ENCODE data around the gene THBS4. TPM values are rescaled to one million over a fixed set of nuclear protein-coding genes. Genes with fewer than 3 reads are reported as not detected.

The THBS4 gene
- polyA plus RNA-seq, 3 donors: 0.03 TPM; not detected in 2

- no peaks in the 10 kb centered on the region for H3K79me2 ChIP-seq (ENCODE audit: insufficient read depth, low read length)
- no peak for DNase-seq
Observed at GRCh38 chr5:80092486-80093107, 57.4 kb downstream of the THBS4 start.

GRCh38 chr5:80093796-80094195 lies 58.6 kb downstream of the THBS4 start:
- TF ChIP-seq CTCF (IDR thresholded peaks at IDR 0.05): no peak
- DNase-seq: no peak
- no peak overlapping the region for H3K27ac Mint-ChIP-seq
- H3K9me3 ChIP-seq (replicated peaks in 1 of 2; ENCODE audit: control insufficient read depth in 1 of 2, insufficient read depth in 1 of 2, low read length in 2 of 2): no peaks in the 10 kb centered on the region
- no peaks in the 10 kb centered on the region for H3K9me3 Mint-ChIP-seq
- 95% methylated on average over 4 of the region's 8 CpGs for WGBS (ENCODE audit: insufficient coverage)
- peaks cover 7 to 11% of the 10 kb centered on the region in 2 donors for H3K4me1 ChIP-seq (ENCODE audit: control insufficient read depth in 1 of 2, insufficient read depth in 2 of 2, low read length in 2 of 2)
- no peaks in the 10 kb centered on the region for H3K27me3 ChIP-seq (ENCODE audit: control insufficient read depth in 2 of 2, insufficient read depth in 2 of 2, low read length in 2 of 2)
- intact Hi-C loops (cut with micrococcal nuclease): loop anchor here in 1 of 2 donors (10.0 kb wide), 1 partner anchor 51 kb away; no protein-coding TSS in a partner anchor
- H3K4me3 ChIP-seq (replicated peaks in 1 of 3; ENCODE audit: low read depth in 2 of 3, low read length in 3 of 3): no peak overlapping the region
- no peak overlapping the region for H3K9ac ChIP-seq (ENCODE audit: insufficient read depth, low read length, poor library complexity, severe bottlenecking)
- peaks cover 0 to 1% of the 10 kb centered on the region in 2 donors for H3K36me3 Mint-ChIP-seq
- H2AFZ ChIP-seq (ENCODE audit: insufficient read depth, low read depth, low read length, poor library complexity, severe bottlenecking): no peak overlapping the region
- peaks cover 8% of the 10 kb centered on the region for H3K4me1 Mint-ChIP-seq
- H3K27ac ChIP-seq (ENCODE audit: low read depth in 1 of 2, low read length in 2 of 2): no peak overlapping the region
- no peaks in the 10 kb centered on the region for H3K79me2 ChIP-seq (ENCODE audit: insufficient read depth, low read length)
- H3K36me3 ChIP-seq (replicated peaks in 1 of 2; ENCODE audit: control insufficient read depth in 1 of 2, insufficient read depth in 2 of 2, low read length in 2 of 2): no peaks in the 10 kb centered on the region
- H3K4me3 Mint-ChIP-seq: no peak overlapping the region
- H3K4me2 ChIP-seq (replicated peaks; ENCODE audit: extremely low read depth, low read length, poor library complexity, severe bottlenecking): no peak overlapping the region
- H3K27me3 Mint-ChIP-seq (ENCODE audit: low read depth in 3 of 3): peaks cover 0 to 2% (median 0%) of the 10 kb centered on the region in 3 donors
- H4K20me1 ChIP-seq (ENCODE audit: insufficient read depth, low read length): no peaks in the 10 kb centered on the region

More at GRCh38 chr5:80092486-80093107, 57.4 kb downstream of the THBS4 start:
- Mint-ChIP-seq H3K36me3 (peaks cover 0 to 1% of the 10 kb centered on the region in 2 donors), H3K27me3 (ENCODE audit: low read depth in 3 of 3) (peaks cover 0 to 2% (median 0%) of the 10 kb centered on the region in 3 donors), H3K9me3 (no peaks in the 10 kb centered on the region), H3K4me3 (no peak overlapping the region), H3K27ac (peak overlapping the region in 5 of 7 donors; percentile 8 to 73 (median 30)), H3K4me1 (peaks cover 8% of the 10 kb centered on the region)
- H3K9ac ChIP-seq (ENCODE audit: insufficient read depth, low read length, poor library complexity, severe bottlenecking): no peak overlapping the region
- H3K9me3 ChIP-seq (replicated peaks in 1 of 2; ENCODE audit: control insufficient read depth in 1 of 2, insufficient read depth in 1 of 2, low read length in 2 of 2): no peaks in the 10 kb centered on the region
- peaks cover 7 to 11% of the 10 kb centered on the region in 2 donors for H3K4me1 ChIP-seq (ENCODE audit: control insufficient read depth in 1 of 2, insufficient read depth in 2 of 2, low read length in 2 of 2)
- no peak for TF ChIP-seq CTCF (IDR thresholded peaks at IDR 0.05)
- no peaks in the 10 kb centered on the region for H4K20me1 ChIP-seq (ENCODE audit: insufficient read depth, low read length)
- peak overlapping the region in 1 of 2 donors; percentile 30 for H3K27ac ChIP-seq (ENCODE audit: low read depth in 1 of 2, low read length in 2 of 2)
- H2AFZ ChIP-seq (ENCODE audit: insufficient read depth, low read depth, low read length, poor library complexity, severe bottlenecking): peak overlapping the region; percentile 41
- no peaks in the 10 kb centered on the region for H3K27me3 ChIP-seq (ENCODE audit: control insufficient read depth in 2 of 2, insufficient read depth in 2 of 2, low read length in 2 of 2)
- WGBS (ENCODE audit: insufficient coverage): 40% methylated on average over 4 of the region's 8 CpGs
- H3K4me3 ChIP-seq (replicated peaks in 1 of 3; ENCODE audit: low read depth in 2 of 3, low read length in 3 of 3): no peak overlapping the region
- intact Hi-C loops (cut with micrococcal nuclease): loop anchor here in 1 of 2 donors (10.0 kb wide), 1 partner anchor 52 kb away; no protein-coding TSS in a partner anchor
- no peak overlapping the region for H3K4me2 ChIP-seq (replicated peaks; ENCODE audit: extremely low read depth, low read length, poor library complexity, severe bottlenecking)
- H3K36me3 ChIP-seq (replicated peaks in 1 of 2; ENCODE audit: control insufficient read depth in 1 of 2, insufficient read depth in 2 of 2, low read length in 2 of 2): no peaks in the 10 kb centered on the region

Measured in CD14-positive monocyte (primary cell).